DLD1 (cell line): ENCODE measurements around the gene CCDC15.

Experiments used
- in situ Hi-C: cut with HindIII; loops from 2 replicates; pipeline ENCODE4 v1.10.0; 2017; ENCODE audit warnings: low sequenced_read_pairs

Gene CCDC15

DNA sequence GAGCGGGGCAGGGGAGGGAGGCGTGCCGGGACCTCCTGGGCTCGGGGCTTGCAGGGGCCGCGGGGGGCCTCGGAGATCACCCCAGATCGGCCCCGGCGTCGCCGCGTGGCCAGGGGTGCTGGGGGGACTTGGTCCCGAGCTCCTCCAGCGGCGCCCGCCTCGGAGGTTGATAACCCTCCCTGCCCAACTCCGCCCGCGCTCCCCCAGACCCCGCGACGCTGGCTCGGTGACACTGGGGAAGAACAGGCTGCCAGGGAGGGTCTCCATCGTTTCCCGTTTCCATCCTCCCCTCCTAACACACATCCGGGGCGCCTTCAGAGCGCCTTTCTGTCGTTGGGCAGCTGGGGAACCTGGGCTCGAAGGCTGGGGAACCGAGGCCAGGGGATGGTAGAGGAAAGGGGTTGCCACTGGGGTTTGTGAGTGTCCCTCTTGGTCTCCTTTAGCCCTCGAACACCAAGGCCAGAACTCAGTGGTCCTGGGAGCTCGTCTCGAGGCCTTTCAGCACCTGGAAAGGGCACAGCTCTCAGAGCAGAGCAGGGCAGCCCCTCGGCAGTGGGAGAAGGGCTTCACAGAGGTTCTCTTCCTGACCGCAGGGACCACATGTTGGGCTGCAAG is 109.5 kb downstream of the CCDC15 start:
- in situ Hi-C loops = no loop called here

DNA sequence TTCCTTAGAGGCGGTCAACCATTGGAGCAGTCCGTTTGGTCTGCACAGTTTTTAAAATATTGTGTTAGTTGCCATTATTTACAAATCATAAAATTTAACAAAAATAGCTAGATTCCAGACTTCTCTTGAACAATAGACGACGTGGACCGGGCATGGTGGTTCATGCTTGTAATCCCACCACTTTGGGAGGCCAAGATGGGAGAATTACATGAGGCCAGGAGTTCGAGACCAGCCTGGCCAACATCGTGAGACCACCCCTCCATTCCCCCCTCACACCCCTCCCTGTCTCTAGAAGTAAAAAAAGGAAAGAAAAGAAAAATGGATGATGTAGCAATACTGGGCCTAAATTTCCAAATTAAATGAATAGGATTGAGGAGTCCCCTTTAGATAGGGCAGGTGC is 110.1 kb downstream of the CCDC15 start:
- in situ Hi-C loops = no loop called here

DNA sequence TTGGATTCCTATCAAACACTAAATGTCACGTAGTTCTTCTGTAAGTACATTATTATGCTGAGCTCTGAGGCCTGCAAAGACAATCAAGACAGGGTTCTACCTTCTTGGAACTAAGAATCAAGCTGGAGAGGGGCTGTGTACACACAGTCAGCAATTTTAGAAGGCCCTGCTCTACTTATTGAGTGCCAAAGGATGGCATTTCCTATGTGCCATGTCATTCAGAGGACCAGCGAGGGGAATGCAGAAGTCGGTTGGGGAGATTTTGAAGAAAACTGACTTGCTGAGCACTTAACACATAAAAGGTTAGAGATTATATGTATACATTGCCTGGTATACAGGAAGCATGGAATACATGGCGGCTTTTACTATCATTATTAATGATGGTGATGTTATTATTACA is 114.4 kb downstream of the CCDC15 start:
- in situ Hi-C loops = no loop called here

DNA sequence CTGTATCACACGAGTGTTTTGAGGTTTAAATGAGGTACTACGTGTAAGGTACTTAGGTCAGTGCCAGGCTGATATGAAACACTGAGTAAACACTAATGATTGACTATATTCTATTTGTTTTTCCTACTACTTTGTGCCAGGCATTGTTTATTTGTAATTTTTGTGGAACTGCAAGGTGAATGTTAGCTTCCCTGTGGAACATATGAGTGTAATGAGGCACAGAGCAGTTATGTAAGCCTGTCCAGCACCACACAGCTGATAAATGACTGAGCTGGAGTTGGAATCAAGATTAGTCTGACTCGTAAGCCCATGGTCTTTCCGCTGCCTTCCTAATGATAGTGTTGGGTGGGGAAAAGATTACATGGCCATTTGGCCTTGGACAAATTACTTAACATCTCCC is 115.0 kb downstream of the CCDC15 start:
- in situ Hi-C loops = no loop called here

DNA sequence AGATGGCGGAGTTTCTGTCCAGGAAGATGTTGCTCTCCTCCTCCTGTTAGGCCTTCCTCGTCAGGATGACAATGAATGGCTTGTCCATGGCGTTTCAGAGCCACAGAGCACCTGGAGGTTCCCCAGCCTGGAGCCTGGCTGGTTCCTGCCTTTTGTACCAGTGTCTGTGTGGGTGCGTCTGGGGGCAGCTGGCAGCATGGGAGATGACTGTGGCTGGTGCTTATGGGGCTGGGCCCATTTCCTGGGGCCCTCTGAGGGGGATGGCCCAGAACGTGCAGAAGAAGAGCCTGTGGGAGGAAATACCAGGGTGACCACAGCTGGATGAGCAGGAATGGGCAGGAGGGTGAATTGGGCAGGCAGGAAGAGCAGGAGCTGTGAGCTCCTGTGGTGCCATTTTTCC is 115.8 kb downstream of the CCDC15 start:
- in situ Hi-C loops = no loop called here

DNA sequence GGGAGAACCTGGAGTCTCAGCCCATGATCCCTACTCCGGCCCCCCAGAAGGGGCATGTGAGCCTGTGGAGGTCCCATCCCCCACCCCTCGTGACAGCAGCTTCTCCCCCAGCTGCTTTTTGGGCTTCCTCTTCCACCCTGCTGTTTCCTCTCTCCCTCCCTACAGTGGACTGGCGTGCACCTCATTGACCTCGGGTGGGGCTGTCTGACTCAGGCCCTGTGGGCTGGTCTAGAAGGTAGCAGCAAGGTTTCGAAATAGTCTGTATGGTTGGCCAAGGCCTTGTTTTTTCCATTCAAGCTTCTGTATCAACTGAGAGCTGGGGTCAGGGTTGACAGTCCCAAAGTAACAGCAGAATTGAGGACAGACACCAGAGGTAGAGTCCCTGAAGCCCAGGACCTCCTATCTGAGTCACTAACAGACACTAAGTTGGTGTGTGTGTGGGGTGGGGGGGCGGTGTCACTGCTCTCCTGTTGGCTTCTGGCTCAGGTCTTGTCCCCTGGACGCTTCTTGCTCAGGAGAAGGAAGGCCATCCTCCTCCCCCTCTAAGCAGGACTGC is 116.8 kb downstream of the CCDC15 start:
- in situ Hi-C loops = no loop called here

DNA sequence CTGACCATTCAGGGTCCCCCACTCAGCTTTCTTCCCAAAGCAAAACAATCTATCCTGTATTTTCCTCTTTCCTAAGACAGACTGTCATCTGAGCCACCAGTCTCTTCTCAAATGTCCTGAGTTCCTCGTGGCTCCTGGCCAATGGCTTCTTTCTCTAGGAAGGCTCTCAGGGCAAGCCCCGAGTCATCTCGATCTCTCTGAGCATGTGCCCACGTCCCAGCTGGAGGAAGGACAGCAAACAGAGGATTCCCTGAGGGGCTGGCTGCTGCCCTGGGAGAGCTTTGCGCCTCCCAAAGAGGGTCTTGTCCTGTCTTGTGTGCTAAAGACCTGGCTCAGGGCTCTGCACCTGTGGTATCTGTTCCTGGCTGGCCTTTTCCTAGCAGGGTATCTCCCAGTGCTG is 117.4 kb downstream of the CCDC15 start:
- in situ Hi-C loops = no loop called here

DNA sequence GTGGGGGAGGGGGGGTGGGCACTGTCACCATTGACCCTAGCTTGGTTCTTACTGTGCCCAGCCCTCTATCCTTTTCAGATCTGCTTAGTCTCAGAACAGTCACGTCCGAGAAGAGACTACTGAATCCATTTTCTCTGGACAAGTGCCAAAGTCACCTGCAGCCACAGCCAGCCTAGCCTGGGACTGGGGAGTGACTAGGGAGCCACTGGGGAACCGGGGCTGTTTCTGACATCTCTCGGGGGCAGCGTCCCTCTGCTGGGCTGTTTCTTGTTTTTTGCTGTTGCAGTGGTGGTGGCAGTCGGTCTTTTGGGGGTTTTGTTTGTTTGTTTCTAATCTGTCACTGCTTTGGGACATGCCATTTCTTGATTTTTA is 117.8 kb downstream of the CCDC15 start:
- in situ Hi-C loops = no loop called here

DNA sequence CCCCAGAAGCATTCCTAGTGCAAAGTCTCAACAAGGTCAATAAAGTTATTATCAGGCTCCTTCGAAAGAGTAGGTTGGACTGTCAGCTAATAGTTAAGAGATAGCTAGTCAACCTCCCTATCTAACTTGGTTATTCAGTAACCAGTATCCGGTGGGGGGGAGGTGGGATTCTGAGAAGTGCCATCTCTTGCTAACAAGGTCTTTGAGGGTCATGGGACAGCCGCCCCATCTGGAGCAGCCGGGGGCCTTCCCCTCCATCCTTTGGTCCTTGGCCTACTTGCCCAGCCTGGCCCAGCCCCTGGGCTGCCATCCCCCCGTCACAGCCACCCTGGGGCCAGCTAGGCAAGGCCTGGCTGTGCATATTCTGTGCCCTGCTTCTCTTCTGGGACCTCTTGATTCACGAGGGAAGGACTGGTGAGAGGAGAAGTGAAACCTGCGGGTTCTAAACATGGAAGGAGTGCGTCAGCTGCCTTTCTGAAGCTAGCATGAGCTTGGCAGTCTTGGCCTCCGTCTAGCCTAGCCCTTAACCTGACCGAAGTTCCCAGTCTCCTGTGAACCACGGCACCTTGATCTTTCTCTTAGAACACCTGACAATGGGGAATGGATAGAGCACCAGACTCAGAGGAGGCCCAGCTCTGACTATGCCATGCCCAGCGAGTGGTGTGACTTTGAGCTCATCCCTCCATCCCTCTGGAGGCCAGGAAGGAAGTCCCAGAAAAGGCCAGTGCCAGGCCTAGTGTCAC is 118.4 kb downstream of the CCDC15 start:
- in situ Hi-C loops = no loop called here

DNA sequence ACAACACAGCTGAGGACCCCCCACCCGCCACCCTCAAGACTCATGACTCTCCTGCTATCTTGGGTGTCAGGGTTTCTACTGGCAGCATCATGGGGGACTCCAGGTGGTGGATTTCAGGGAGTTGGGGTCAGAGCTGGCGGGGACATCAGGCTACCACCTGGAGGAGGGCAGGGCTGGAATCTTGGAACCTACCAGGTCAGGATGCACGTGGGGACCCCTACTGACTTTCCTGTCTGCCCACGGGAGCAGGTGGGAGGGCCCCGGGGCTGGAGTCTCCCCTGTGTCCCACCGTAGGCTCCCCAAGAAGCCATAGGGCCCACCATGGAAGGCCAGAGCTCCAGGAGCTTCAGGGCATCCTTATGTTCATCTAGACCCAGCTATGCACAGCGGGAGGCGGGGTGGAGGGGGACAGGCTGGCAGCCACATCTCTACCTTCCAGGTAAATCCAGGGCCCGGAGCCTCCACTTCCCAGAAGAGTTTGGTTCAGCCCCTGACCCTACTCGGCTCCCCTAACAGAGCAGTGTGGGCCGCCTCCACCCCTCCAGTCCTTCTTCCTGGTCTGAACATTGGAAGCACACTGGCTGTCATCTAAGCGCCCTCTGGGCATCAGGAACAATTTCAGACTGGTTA is 119.1 kb downstream of the CCDC15 start:
- in situ Hi-C loops = no loop called here

DNA sequence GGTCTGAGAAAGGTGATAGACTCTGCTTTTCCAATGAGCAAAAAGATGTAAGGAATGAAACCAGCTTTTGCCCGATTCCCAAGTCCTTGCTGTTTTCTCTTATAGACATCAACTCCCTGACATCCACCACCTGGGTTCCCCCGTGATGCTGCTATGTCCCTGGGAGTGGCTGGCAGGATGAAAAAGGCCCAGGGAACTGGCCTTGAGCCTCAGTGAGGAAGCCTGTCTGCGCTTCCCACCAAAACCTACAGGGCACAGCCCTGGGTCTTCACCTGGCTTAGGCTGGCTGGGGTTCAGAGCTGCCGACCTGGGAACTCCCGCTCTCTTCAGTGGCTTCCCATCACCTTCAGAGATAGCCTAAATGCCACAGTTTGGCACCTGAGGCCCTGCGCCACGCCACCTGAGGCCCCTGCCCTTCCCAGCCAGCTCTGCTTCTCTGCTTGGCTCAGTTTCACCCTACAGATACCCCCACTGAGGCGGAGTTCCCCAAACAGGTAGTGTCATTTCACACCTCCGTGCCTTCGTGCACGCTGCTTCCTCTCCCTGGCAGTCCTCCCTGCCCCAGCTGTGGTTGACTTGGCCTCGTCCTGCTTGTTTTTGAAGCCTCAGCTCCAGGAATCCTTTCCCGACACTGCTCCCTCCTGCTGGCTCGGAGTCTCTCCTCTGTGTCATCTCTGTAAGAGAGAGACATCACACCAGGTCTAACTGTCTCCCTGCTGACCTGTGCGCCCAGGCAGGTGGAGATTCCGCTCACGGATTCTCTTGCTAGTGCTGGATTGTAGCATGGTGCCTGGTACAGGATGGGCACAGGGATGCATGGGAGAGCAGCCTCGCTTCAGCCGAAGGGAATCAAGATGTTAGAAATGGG is 119.8 kb downstream of the CCDC15 start:
- in situ Hi-C loops = no loop called here

DNA sequence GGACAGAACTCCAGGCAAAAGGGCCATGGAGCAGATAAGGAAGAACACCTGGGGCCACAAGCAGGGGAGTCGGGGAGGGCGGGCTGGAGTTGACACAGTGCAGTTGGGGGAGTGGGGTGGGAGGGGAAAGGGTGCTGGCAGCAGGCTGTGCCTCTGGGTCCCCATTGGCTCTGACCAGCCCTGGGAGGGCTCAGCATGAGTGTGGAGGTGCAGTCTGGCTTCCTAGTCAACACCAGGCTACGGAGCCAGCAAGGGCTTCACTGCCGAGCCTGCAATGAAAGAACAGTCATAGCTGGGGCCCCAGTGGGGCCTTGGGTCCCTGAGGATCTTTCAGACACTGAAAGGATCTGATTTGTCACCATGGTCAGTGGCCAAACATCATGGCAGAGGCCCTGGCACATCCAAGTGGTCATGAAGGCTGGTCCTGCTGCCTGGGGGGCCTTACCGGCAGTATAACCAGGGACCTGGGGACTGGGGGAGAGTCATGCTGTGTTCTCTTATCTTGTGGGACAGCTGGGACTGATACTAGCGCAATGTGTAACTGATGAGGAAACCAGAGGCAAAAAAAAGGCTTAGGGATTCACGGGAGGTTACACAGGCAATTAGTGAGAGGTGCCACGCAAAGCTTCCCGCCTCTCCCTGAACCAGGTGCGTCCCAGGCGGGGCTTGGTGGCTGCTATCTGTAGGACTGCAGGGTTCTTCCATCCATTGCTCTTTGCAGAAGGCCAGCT is 120.7 kb downstream of the CCDC15 start:
- in situ Hi-C loops = no loop called here

DNA sequence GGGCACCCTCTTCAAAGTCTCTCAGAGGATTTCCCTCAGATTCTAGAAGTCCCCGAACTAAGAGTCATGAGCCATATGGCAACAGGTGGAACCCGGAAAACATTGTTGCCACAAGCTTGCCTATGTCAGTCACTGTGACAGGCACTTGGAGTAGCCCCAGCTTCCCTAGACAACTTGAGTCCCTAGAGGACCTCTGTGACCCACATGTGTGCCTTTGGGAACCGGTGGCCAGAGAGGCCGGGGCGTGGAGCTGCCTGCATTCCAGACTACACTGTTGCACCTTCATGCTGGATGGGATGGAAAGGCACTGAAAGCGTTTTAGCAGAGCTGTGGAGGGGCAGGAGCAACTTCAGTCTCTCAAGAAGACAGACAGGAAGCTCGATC is 121.2 kb downstream of the CCDC15 start:
- in situ Hi-C loops = no loop called here

DNA sequence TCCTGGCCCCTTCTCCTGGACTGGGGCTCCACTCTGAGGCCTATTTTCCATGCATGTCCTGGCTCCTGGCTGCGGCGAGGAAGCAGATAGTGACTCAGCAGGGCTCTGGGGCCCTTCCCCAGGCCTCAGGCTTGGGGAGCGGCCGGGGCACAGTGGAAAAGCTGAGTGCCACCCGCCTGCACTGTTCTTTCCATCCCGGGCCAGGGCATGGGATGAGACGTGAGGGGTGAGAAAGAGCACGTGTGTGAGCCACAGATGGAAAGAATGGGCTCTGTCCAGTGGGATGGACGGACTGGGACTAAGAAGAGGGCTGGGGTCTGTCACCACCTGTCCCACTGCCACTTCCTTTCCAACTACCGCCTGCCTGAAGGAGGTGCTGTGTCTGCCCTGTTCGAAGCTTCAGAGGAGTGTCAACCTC is 121.9 kb downstream of the CCDC15 start:
- in situ Hi-C loops = no loop called here

DNA sequence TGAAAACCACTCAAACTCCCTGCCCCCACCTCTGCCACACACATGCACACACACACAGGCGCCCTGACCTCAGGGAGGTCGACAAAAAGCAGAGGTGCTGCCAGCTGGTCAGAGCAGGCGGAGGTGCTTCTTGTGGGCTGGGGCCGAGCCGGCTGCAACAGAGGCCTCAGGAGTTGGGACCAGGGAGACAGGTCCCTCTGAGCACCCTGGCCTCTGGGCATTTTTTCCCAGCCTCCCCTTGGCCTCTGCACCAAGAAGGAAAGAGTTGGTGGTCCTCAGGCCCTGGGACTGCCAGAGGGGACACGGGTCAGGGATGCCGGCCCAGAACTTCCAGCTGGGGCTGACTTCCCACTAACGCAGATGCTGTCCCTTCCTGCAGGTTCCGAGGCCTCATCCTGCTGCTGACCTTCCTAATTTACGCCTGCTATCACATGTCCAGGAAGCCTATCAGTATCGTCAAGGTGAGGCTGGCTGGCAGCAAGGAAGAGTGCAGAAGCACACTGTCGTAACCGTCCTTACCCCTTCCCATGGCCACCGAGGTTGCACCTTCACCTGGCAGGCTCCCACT is 122.5 kb downstream of the CCDC15 start:
- in situ Hi-C loops = no loop called here

DNA sequence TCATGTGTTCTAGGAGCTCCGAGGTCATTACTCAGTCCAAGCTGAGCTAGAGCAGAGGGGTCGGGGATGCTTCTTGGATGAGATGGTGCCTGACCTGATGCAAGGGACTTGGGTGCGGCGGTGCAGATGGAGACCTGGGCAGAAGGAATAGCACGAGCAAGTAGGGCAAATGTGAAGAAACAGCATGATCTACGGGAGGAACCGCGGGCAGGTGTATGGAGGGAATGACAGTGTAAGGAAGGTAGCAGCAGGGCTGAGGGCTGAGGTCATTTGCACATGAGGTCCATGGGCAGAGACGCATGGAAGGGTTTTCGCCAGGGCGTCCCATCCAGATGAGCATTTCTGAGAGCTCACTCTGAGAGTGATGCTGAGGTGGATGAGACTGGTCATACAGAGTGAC is 124.0 kb downstream of the CCDC15 start:
- in situ Hi-C loops = no loop called here

DNA sequence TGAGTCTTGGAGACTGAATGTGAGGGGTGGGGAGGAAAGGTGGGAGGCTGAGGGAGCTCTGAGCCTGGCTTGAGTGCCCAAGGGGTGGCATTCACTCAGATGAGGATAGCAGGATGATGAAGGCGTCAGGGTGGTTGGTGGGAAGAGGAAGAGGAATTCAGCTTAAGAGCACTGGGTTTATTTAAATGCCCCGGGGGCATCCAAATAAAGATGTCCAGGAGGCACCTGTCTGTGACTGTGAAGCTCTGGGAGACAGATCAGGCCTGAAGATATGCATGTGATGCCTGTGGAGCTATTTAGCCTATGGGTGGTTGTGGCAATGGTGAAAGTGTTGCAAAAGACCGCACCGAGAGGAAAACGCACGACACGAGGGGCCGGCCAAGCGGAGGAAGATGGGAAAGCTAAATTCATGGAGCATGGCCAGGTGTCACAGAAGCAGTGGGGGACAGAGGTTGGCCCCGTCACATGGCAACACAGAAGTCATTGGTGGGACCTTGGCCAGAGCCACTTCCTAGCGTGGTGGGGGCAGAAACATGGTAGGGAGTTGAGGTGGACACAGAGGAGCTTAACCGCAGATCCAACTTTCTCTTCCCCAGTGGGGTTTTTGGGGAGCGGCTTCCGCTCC is 124.6 kb downstream of the CCDC15 start:
- in situ Hi-C loops = no loop called here

DNA sequence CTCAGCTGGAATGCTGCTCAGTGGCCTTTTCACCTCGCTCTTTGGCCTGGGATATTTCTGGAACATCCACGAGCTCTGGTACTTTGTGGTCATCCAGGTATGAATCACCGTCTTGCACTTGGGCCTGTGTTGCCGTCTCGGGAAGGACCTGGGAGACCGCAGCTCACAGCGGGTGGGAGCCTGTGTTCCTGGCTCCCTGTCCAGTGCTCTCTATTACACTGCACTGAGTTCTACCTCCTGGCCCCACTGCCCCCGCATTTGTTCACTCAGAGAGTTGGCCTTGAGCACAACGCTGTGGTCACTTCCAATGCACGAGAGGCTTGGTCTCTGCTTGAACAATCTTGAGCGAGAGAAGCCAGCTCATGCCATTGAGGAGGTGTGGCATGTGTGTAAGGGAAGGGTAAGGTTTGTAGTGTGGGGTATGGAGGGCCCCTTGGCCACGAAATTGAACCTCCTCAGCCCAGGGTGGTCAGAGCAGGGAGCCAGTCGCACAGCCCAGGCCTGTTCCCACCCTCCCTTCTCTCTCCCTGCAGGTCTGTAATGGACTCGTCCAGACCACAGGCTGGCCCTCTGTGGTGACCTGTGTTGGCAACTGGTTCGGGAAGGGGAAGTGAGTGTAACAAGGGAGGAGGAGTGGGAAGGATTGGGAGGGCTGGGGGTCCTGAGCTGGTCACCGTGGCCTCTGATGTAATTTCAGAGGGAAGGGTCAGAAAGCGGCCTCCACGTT is 125.3 kb downstream of the CCDC15 start:
- in situ Hi-C loops = no loop called here

DNA sequence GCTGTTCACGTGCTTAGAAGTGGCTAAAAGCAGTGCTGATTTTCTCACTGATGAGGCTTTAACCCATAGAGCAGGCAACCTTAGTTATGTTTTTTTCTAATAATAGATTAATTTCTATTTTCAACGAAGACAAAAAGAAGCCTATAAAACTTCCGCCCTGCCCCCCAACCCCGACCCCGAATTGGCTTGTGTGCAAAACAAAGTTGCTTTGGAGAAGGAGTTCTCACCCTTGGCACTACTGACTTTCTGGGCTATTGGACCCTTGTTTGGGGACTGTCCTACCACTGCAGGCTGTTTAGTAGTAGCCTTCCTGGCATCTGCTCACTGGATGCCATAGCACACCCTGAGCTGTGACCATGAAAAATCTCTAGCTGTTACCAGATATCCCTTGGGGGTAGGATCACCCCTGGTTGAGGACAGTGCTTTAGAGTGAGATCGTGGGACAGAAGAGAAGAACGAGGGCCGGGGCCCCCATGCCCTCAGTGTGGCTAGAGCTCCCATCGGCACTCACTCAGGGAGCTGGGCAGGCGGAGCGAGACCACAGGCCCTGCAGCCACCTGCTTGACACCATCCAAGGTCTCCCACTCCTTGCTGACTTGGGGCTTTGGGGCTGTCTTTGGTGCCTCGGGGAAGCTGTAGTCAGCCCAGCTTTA is 126.0 kb downstream of the CCDC15 start:
- in situ Hi-C loops = no loop called here
